ENCODE data around the gene BRAP.
"Not testable (repeated sequence)": the region's sequence is repeated elsewhere in the genome, so short reads cannot be mapped to it uniquely, and the experiment has no call there.

The BRAP gene

GRCh38 chr12:111606767-111607230 lies 79.0 kb downstream of the BRAP start:
- FAIRE-seq: no peak

GRCh38 chr12:111605911-111606766 lies 79.6 kb downstream of the BRAP start:
- no peak for FAIRE-seq

- FAIRE-seq: not testable (repeated sequence)
These were observed 82.9 kb downstream of the BRAP start for GRCh38 chr12:111602857-111603256.

DNA sequence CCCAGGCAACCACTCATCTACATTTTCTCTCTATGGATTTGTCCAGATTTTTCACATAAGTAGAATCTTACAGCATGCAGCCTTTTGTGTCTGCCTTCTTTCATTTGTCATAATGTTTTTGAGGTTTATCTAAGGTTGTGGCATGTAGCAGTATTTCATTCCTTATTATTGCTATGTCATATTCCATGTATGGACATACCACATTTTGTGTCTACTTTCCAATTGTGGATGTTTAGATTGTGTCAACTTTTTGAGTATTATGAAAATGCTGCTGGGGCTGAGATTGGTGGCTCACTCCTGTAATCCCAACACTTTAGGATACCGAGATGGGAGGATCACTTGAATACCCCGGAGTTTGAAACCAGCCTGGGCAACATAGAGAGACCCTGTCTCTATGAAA lies 83.4 kb downstream of the BRAP start:
- FAIRE-seq: no peak

GRCh38 chr12:111600986-111601385 lies 84.8 kb downstream of the BRAP start:
- FAIRE-seq: not testable (repeated sequence)

DNA sequence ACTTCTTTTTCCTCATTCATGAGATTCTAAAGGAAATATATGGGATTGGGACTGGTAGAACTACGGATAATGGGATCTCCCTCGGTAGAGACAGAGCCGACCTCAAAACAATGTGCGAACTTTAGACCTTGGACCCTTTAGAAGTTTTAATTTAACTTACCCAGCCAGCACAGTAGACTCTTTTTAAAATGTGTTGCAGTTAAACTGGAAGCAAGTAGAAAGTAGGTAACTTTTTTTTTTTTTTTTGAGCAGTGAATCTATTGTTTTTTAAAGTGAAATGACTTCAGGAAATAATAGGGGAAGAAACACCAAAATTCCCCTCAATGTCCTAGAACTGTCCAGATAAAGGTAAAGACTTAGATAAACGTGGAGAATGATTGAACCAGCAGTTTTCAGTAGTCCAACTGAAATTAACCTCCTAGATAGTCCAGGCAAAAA lies 85.5 kb downstream of the BRAP start:
- no peak for FAIRE-seq

DNA sequence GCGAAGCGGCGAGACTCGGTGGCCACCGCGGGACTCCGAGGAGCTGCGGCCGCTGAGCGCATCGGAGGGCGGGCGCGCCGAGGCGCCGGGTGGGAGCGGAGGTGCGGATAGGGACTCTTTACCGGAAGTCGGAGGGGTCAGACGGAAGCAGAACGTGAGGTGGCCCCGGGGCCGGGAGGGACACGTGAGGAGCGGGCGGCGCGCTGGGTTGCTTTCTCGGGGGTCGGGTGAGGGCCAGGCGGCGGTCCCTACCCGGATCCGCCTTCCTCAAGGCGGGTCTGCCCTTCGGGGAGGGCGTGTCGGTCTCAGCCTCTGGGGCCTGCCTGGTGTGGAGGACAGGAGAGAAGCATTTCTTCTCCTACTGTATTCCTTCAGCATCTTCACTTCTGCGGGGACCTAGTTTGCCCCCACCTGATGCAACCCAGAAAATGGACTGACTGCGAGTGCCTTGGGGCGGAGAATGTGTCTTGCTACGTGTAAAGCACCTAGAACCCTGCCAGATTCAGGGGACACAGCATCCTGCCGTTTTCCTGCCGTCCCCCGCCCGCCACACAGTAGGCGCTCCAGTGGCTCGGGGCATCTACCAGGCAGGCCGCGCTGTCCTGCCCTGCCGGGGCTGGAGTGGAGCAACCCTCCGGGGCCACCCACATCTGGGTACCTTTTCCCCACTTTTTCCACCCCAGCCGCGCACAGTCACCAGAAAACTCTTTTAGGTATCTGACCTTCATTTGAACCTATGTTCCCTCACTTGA lies 86.1 kb downstream of the BRAP start:
- no peak for FAIRE-seq

DNA sequence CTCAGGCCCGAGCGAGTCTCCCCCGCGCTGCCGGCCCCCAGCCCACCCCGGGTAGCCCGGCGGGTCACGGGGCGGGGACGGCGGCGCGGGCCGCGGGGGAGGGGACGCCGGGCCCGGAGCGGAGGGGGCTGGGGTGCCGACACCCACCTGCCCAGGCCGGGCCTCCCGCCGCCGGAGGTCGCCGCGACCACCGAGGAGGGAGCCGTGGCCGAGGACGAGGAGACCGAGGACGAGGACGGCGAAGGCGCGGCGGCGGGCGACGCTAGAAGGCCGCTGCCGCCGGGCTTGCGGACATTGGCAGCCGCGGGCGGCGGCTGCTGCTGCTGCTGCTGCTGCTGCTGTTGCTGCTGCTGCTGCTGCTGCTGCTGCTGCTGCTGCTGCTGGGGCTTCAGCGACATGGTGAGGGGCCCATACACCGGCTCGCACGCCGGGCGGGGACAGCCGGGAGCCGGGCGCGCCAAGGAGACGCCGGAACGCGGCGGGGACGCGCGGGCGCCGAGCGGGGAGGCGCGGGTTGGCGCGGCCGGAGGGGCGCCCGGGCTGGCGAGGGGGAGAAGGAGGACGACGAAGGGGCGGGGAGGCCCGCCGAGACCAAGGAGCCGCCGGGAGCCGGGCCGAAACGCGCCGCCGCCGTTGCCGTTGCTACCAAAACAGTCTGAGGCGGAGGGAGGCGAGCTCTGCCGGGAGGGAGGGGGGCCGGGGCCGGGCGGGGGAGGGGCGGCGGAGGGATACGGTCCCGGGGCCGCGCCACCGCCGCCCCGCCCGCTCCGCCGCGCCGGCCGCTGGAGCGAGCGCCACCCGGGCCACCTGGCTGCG lies 86.9 kb downstream of the BRAP start, which contains the start of gene ATXN2:
TSS of gene ATXN2 (minus strand) at position 679 of the 816 bp plus-strand sequence. CDS start at position 398, 281 bp downstream.
- FAIRE-seq: no peak

GRCh38 chr12:111597831-111598636 lies 87.7 kb downstream of the BRAP start:
- no peak for FAIRE-seq

GRCh38 chr12:111596985-111597830 lies 88.5 kb downstream of the BRAP start:
- FAIRE-seq: no peak

DNA sequence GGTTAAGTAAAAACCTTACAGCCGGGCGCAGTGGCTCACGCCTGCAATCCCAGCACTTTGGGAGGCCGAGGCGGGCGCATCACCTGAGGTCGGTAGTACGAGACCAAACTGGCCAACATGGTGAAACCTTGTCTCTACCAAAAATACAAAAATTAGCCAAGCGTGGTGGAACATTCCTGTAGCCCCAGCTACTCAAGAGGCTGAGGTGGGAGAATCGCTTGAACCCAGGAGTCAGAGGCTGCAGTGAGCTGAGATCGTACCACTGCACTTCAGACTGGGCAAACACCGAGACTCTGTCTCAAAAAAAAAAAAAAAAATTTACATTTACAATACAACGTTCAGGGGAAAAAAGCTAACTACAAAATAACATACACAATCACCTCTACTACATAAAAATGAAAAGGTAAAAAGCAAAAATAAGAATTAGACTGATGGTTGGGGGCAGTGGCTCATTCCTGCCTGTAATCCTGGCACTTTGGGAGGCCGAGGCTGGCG lies 90.4 kb downstream of the BRAP start:
- not testable (repeated sequence) for FAIRE-seq
